Spinal cord (tissue), 10 donors: Measurements from ENCODE around the gene DHX32. TPM values are rescaled to one million over a fixed set of nuclear protein-coding genes. Genes with fewer than 3 reads are reported as not detected.
"Not testable (repeated sequence)": the region's sequence is repeated elsewhere in the genome, so short reads cannot be mapped to it uniquely, and the experiment has no call there.

ENCODE experiments used
- DNase-seq, 6 donors: peaks; one replicate each; pipeline versions ENCODE4 v3.0.0 to v3.0.0-alpha.2; 2013 to 2015; ENCODE audit warnings: low spot score in 6 of 6, low read depth in 4 of 6
- H3K27ac ChIP-seq: one replicate; pipeline ENCODE4 v1.5.1; 2013; ENCODE audit warnings: low read depth, low read length, control low read depth
- H3K27me3 ChIP-seq: one replicate; pipeline ENCODE4 v1.6.1; 2013; ENCODE audit warnings: low read length; ENCODE audit not compliant: control insufficient read depth, insufficient read depth
- H3K36me3 ChIP-seq: one replicate; pipeline ENCODE4 v1.6.1; 2013; ENCODE audit warnings: low read length; ENCODE audit not compliant: control insufficient read depth, insufficient read depth
- H3K4me1 ChIP-seq: one replicate; pipeline ENCODE4 v1.6.1; 2013; ENCODE audit warnings: low read length; ENCODE audit not compliant: control insufficient read depth, insufficient read depth
- H3K4me3 ChIP-seq: one replicate; pipeline ENCODE4 v1.5.1; 2013; ENCODE audit warnings: low read depth, low read length, control low read depth
- H3K9me3 ChIP-seq: one replicate; pipeline ENCODE4 v1.6.1; 2013; ENCODE audit warnings: low read length; ENCODE audit not compliant: control insufficient read depth, insufficient read depth
- WGBS: methylation state at CpG from one replicate; pipeline ENCODE4 v1.1.5; 2013; ENCODE audit warnings: missing lambda C conversion rate; ENCODE audit not compliant: insufficient coverage; 5-methylcytosine and 5-hydroxymethylcytosine counted together
- polyA plus RNA-seq, 2 donors: library from polyadenylated mRNA; unstranded; fragments of 120-200 nt; gene quantifications; one replicate each; pipeline ENCODE4 v1.2.1, GENCODE V29; 2013; ENCODE audit not compliant: insufficient read length in 2 of 2
- total RNA-seq, 2 donors: library from RNA; depleted of rRNA in 1 of 2; stranded (reverse); fragments of 120-200 nt in 1 of 2; fragments of >200 nt in 1 of 2; gene quantifications; one replicate each; pipeline versions ENCODE4 v1.2.3 to v1.2.4, GENCODE V29; 2013 to 2014
- donor health status: healthy.

The DHX32 gene
- total and polyA plus RNA-seq, 4 donors, result 18.0 to 29.2 (median 20.9) TPM

DNA sequence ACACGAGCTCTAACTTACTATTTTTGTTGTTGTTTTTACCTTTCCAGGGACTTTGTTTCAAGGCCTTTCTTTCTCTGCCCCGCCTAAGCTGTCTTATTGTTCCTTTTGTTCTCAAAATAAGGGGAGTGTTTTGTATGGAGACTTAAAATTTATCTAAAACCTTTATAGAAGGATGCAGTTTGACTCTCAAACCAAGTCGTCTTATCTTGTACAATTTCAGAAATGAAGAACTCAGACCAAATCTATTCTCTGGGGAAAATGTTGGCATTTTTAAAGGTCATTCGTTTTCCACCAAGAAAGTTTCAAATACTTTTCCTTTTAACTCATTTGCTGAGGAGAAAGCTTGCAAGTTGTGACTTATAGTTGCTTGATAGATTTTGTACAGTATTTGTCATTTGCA, 16.2 kb upstream of the DHX32 start:
- H3K27ac ChIP-seq, H3K9me3 ChIP-seq, DNase-seq, H3K4me1 ChIP-seq, H3K36me3 ChIP-seq, H3K27me3 ChIP-seq: not testable (repeated sequence)
- H3K4me3 ChIP-seq, result peak overlapping the region; percentile 58
- WGBS, result no CpG with 5 or more reads among the region's 4 CpGs

DNA sequence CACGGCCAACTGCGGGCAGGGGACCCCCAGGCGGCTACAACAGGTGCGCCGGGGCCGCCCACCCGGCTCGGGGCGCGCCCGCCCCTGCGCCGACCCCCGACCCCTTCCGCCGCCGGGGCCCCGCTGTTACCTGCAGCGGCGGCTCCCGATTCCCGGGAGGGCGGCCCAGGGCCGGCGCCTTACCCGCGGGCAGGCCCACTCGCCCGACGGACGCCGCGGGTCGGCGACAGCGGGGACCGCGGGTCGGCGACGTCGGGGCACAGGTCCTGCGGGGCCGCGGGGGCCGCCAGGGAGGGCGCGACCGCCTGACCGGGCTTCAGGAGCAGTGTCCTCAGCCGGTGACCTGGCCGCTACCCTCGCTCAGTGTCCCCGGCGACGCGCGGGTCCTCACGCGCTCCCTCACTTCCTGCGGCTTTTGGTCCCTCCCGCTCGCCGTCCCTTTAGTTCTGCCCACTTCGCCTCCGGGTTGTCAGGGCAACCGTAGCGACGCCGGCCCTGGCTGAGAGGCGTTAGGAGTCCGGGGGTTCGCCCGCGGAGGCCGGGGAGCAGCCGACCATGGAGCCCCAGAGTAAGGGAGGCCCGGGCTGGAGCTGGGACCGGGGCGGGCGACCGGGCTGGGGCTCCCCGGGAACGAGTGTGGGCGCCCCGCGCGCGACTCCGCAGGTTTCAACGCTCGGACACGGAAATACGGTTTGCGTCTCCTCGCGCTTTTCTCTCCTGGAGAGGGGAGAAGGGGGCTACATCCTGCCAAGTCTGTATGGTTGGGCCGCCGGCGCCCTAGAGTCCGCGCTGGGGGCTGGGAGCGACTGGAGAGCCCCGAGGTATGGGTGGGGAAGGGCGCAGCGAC, 15.2 kb upstream of the DHX32 start, which contains the start of gene FANK1:
TSS of gene FANK1 (plus strand) at position 477 of the 847 bp plus-strand sequence. CDS start at position 556, 79 bp downstream.
- not testable (repeated sequence) for H3K36me3 ChIP-seq, H3K27ac ChIP-seq, H3K4me1 ChIP-seq, H3K27me3 ChIP-seq, H3K9me3 ChIP-seq
- 10% methylated on average over 99 of the region's 106 CpGs for WGBS
- peak within 1 kb of the TSS; percentile 58 for H3K4me3 ChIP-seq
- DNase-seq, result peak; percentile 58 to 96 (median 85)

DNA sequence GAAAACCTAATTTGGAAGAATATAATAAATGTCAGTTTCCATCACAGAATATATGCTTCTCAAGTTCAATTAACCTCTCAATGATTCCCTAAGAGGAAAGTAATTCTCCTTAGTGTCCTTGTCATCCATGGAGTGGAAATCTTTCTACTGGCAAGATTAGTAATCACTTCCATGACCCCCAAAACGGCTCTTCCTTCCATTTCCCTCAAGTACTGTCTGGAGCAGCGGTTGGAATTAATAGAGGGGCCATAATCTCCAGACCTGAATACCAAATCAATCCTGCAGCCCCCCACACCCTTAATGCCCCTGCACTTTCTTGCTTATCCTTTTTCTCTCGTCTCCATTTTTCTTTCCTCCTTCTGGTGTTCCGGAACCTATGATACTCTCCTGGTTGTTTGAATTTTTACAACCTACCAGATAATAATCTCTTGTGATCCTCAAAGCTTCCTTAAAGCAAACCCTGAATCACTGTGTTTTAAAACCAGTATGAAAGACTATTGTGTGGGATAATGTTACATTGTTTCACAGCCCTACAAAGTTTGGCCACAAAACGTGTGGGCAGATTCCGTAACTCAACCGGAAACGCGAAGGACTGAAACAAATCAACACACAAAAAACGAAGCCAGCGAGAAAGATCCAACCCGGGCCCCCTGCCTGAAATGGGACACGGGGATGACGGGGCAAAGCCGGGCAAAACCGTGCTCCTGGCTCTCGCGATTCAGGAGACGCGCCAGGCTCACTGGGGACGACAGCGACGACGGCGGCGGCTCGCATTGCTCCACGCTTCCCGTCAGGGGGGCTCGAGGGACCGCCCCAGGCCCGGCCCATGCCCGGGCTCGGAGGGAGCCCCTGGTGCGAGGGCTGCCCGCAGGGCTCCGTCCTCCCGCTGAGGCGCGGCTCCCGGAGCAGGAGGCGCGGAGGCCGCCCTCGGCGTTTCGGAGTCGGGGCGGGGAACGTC, 14.3 kb upstream of the DHX32 start:
- H3K27ac ChIP-seq, H3K36me3 ChIP-seq, H3K4me1 ChIP-seq, H3K9me3 ChIP-seq, H3K27me3 ChIP-seq: not testable (repeated sequence)
- DNase-seq, result peak in 3 of 6 donors; percentile 25 to 73 (median 70)
- WGBS, result 21% methylated on average over 48 of the region's 50 CpGs
- H3K4me3 ChIP-seq, result peak overlapping the region; percentile 50

DNA sequence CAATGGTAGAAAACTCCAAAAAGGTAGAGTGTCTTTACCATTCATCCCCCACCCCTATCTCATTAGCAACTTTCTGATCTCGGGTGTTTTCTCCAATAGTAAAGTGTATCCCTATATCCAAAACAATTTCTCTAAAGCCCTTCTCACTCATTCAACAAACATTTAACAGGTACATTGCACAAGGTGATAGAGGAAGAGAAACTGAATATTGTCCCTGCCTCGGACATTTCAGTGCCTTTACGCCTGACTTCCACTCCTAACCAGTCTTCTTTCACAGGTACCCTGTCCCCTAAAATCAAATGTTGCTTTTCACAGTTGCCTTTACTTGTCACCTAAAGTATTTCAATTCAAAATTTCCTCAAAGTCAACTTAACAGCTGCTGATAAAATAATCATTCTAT, 13.1 kb upstream of the DHX32 start:
- not testable (repeated sequence) for DNase-seq, H3K27me3 ChIP-seq, H3K4me3 ChIP-seq, H3K27ac ChIP-seq, H3K9me3 ChIP-seq, H3K36me3 ChIP-seq, H3K4me1 ChIP-seq
- WGBS, result 60% methylated on average over 2 of the region's 3 CpGs

DNA sequence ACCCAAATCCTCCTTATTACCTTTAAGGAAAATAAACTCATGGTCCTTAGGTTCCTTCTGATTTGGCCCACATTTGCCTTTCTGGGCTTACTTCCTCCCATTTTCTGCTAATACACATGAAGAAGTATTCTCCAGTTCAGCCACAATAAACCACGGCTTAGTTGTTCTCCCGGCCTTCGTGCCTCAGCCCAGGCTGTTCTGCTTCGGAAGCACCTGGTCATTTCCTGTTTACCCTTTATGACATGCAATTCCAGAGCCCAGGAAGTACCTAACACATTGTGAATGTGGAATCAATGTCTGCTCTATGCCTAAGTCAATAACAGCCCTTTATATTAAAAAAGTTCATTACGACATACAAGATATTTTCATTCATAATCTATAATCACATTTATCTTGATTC, 11.3 kb upstream of the DHX32 start:
- H3K4me3 ChIP-seq, H3K9me3 ChIP-seq, DNase-seq, H3K4me1 ChIP-seq, H3K27me3 ChIP-seq, H3K36me3 ChIP-seq, H3K27ac ChIP-seq: not testable (repeated sequence)
- 73% methylated on average over 4 of the region's 5 CpGs for WGBS

DNA sequence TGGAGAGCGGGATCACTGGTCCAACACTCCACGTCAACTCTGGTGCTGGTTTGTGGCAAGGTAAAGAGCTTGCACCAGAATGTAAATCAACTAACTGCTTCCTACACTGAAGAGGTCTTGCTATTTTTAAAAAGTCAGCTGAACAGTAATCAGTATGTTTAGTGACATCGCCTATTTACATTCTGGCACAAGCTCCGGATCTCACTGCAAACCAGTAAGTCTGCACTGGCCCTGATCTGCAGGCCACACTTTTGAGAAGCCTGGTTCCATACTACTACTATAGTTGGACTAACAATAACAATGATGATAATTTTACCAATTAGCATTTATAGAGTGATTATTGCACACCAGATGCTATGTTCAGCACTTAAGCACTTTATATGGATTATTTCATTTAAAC, 8.3 kb upstream of the DHX32 start:
- DNase-seq, H3K9me3 ChIP-seq, H3K4me3 ChIP-seq, H3K27ac ChIP-seq, H3K4me1 ChIP-seq, H3K36me3 ChIP-seq, H3K27me3 ChIP-seq: not testable (repeated sequence)
- no CpG with 5 or more reads among the region's 4 CpGs for WGBS

DNA sequence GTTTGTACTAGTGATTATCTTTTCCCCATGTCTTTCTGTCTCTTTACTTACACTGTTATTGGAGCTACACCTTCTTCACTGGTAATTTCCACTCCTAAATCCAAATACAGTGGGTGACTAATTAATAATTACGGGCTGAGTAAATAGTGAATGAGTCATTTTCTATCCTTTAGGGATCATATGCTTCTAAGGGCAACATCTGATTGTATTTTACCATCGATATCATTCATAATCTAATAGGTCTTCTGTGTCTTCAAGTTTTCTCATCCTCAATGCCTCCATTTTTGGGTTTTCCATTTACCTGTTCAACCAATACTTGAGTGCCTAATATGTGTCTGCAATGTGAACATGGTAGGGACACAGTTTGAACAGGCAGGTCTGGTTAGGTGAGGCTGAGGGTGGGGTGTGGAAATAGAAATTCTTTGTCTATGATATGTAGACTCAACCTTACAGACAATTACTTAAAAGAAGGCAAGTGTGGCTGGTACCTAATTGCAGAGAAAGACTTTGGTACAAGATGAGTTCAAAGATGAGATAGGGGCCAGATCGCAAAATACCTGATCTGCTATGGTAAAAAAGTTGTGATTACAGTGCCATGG, 5.9 kb upstream of the DHX32 start:
- Histone ChIP-seq H3K27me3 (no peaks in the 10 kb centered on the region), H3K9me3 (no peaks in the 10 kb centered on the region), H3K36me3 (no peaks in the 10 kb centered on the region), H3K27ac (no peak overlapping the region), H3K4me3 (no peak overlapping the region), H3K4me1 (no peaks in the 10 kb centered on the region)
- WGBS, result no CpG with 5 or more reads among the region's 3 CpGs
- DNase-seq, result no peak

DNA sequence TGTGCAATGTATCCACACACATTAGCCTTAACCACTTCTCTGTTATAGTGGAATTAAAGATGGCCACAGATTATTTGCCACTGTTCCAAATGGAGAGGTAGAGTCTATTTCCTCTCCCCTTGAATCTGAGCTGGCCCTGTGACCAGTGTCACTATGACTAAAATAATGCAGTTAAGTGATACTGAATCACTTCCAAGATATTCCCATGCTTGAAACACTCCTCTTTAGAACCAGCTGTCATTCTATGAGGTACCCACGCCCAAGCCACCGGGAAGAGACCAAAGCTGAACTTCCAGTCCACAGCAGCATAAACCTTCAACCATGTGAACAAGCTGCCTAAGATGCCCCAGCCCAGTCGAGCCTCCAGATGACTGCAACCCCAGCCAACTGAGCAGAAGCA, 2.1 kb upstream of the DHX32 start:
- H3K9me3 ChIP-seq, result no peaks in the 10 kb centered on the region
- peaks cover 4% of the 10 kb centered on the region for H3K4me1 ChIP-seq
- H3K27ac ChIP-seq, result no peak overlapping the region
- no peaks in the 10 kb centered on the region for H3K27me3 ChIP-seq
- no peak overlapping the region for H3K4me3 ChIP-seq
- WGBS, result 94% methylated on average over 3 of the region's 3 CpGs
- H3K36me3 ChIP-seq, result no peaks in the 10 kb centered on the region
- DNase-seq, result no peak

DNA sequence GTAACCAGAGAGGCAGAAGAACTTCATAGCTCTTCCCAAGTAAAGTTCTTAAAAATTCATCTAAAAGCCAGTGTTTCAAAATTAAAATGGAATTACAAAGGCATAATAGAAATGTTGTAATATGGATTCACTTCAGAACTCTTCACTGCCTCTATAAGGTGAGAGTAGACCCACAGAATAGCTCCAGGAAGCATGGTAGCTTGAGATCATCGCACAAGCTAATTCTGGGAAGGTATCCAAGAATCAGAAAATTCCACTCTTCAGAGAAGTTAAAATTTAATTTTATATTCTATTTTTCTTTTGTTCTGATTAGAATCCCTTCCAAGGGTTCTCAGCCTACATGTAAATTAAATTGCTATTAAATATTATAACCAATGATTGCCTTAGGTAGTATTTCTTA, 1.5 kb upstream of the DHX32 start:
- H3K4me1 ChIP-seq, result peaks cover 4% of the 10 kb centered on the region
- no peaks in the 10 kb centered on the region for H3K27me3 ChIP-seq
- no peak for DNase-seq
- no peak overlapping the region for H3K4me3 ChIP-seq
- H3K9me3 ChIP-seq, result no peaks in the 10 kb centered on the region
- no CpG with 5 or more reads among the region's 1 CpG for WGBS
- H3K27ac ChIP-seq, result no peak overlapping the region
- H3K36me3 ChIP-seq, result no peaks in the 10 kb centered on the region
